ENCODE data around the gene MXRA8.

GRCh38 chr1:1376551-1377226 lies 18.3 kb upstream of the MXRA8 start:
- no peak for TF ChIP-seq CTCF (IDR thresholded peaks at IDR 0.05)
- no peak for TF ChIP-seq POLR2A (IDR thresholded peaks at IDR 0.05)
